GM18867 (cell line): Measurements from ENCODE around the gene KDM2B.
A peak's percentile ranks its signal among the peaks of the same experiment; 100 is the strongest.
"Not testable (repeated sequence)": the region's sequence is repeated elsewhere in the genome, so short reads cannot be mapped to it uniquely, and the experiment has no call there.

Experiments used
- ATAC-seq: cut with Tn5 transposase; IDR thresholded peaks from one replicate; pipeline ENCODE4 v1.9.1; 2021; ENCODE audit warnings: mild to moderate bottlenecking, moderate library complexity; ENCODE audit not compliant: unreplicated experiment

Gene KDM2B

GRCh38 chr12:121398355-121398754 is 182.5 kb downstream of the KDM2B start:
- no peak for ATAC-seq

GRCh38 chr12:121397521-121397920 is 183.3 kb downstream of the KDM2B start:
- no peak for ATAC-seq

GRCh38 chr12:121392325-121392716 is 188.5 kb downstream of the KDM2B start:
- no peak for ATAC-seq

DNA sequence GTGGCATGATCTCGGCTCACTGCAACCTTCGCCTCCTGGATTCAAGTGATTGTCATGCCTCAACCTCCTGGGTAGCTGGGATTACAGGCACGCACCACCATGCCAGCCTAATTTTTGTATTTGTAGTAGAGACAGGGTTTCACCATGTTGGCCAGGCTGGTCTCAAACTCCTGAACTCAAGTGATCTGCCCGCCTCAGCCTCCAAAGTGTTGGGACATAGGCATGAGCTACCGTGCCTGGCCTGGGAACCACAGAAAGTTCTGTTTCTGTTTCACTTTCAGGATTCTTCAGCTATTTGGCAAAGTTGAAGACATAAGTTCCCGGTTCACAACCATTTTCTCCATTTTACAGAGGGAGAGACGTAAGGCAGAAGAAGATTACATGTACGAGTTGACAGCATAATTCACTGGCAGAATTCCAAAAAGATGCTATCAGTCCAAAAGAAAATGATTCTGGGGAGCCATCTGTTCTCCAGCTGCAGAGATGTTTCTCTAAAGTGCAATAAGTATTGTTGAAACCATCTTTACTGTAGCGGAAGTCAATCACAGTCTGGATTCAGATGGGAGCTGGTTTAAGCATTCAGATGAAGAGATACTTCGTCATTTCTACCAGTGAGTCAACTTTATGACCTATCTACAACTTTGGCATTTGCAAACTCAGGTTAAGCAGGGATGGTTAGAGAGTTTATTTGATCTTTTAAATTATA is 189.1 kb downstream of the KDM2B start:
- peak; percentile 54 for ATAC-seq

GRCh38 chr12:121390856-121391255 is 190.0 kb downstream of the KDM2B start:
- no peak for ATAC-seq

GRCh38 chr12:121388421-121388981 is 192.3 kb downstream of the KDM2B start:
- no peak for ATAC-seq

- not testable (repeated sequence) for ATAC-seq
Measured at GRCh38 chr12:121384891-121385290, 195.9 kb downstream of the KDM2B start.

DNA sequence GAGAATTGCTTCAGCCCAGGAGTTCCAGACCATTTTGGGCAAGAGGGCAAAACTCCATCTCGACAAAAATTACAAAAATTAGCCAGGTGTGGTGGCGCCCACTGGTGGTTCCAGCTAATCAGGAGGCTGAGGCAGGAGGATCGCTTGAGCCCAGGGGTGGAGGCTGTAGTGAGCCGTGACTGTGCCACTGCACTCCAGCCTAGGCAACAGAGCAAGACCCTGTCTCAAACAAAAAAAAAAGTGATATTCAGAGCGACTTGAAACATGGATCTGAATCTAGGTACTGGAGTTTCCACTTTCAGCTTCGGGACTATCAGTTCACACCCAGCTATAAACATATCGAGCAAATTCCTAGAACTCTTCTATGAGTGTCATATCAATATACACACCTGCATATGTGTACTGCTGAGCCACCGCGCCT is 197.2 kb downstream of the KDM2B start:
- ATAC-seq = no peak

DNA sequence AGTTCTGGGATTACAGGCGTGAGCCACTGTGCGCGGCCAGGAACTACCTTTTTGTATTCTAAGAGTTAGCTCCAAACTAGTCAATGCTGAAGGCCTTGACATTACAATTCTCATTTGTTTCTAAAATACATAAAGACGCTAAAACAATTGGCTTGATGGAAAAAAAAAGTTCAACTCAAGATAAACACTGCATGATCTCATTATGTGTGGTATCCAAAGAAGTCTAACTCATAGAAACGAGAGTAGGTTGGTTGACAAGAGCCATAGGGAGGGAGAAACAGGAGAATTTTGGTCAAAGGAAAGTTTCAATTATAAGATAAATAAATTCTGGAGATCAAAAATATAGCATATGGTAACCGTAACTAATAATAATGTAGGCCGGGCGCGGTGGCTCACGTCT is 200.9 kb downstream of the KDM2B start:
- ATAC-seq = no peak
